ENCODE results near the gene BOK. TPM values are rescaled to one million over a fixed set of nuclear protein-coding genes. Genes with fewer than 3 reads are reported as not detected.

BOK gene
- polyA plus RNA-seq, 12 donors = 25.0 to 77.5 (median 49.0) TPM; not detected in 1

DNA sequence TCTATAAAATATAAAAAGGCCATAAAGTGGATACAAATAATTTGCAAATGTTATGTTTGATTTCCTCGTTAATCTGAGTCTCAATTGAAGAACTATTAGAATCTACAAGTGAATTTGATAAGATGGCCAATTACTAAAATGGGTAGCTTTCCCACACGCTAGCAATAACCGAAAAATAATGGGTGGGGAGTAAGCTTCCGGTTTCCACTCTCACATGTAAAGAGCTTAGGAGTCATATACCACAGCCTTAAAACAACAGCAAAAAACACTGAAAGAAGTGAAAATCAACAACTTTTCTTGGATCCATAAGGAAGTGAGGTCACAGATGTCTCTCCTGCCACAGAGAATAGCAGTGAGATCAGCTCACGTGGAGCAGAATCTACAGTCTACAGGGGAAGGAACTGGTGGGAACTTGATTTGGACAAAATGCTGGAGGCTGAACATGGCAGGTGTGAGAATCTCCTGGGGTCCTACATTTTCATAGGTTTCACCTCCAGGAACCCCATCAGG, 59.8 kb downstream of the BOK start:
- no peak for DNase-seq

DNA sequence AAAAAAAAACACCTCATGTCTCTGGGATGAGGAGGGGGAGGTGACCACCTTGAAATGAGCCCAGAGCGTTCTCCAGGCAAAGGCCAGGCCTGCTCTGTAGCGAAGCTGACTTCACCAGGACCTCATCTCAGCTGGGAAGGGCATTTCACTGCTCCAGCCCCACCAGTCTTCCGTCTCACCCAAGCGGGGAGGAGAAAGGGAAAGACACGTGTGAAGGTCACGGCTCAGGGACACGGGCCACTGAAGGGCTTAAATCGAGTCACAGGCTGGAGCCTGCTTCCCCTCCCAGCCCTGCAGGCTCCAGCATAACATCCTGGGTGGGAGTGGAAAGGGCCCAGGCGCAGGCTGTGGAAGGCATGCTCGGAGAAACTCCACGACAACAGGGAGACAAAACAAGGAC, 60.3 kb downstream of the BOK start:
- no peak for DNase-seq

DNA sequence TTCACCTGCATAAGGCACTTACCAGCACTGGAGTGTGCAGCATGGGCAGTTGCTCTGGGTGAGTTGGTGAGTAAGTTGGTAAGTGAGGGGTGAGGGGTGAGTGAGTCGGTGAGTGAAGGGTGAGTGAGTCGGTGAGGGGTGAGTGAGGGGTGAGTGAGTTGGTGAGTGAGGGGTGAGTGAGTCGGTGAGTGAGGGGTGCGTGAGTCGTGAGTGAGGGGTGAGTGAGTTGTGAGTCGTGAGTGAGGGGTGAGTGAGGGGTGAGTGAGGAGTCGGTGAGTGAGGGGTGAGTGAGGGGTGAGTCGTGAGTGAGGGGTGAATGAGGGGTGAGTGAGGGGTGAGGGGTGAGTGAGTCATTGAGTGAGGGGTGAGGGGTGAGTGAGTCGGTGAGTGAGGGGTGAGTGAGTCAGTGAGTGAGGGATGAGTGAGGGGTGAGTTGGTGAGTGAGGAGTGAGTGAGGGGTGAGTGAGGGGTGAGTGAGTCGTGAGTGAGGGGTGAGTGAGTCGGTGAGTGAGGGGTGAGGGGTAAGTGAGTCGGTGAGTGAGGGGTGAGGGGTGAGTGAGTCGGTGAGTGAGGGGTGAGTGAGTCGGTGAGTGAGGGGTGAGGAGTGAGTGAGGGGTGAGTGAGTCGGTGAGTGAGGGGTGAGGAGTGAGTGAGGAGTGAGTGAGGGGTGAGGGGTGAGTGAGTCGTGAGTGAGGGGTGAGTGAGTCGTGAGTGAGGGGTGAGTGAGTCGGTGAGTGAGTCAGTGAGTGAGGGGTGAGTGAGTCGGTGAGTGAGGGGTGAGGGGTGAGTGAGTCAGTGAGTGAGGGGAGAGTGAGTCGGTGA, 61.3 kb downstream of the BOK start:
- DNase-seq = no peak

DNA sequence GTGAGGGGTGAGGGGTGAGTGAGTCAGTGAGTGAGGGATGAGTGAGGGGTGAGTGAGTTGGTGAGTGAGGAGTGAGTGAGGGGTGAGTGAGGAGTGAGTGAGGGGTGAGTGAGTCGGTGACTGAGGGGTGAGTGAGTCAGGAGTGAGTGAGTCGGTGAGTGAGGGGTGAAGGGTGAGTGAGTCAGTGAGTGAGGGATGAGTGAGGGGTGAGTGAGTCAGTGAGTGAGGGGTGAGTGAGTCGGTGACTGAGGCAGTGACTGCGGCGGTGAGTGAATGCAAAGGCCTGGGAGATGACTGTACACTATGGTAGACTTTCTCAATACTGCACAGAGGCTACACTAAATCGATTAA, 61.8 kb downstream of the BOK start:
- no peak for DNase-seq

Other genes with a start within 250 kb of the BOK start
- 100 to 1,000 TPM; 322 to 777 (median 352) TPM for gene HDLBP, start 243.1 kb upstream of the BOK start, polyA plus RNA-seq (ENCODE audit: insufficient read length in 12 of 12)
- gene SEPTIN2, start 242.8 kb upstream of the BOK start, polyA plus RNA-seq (ENCODE audit: insufficient read length in 12 of 12) = 100 to 1,000 TPM in 11 of 12 donors, not detected in 1; 231 to 409 (median 348) TPM
- 100 to 1,000 TPM in 1 of 12 donors, 10 to 100 TPM in 11; 30.2 to 179 (median 38.6) TPM for gene FARP2, start 202.5 kb upstream of the BOK start, polyA plus RNA-seq (ENCODE audit: insufficient read length in 12 of 12)
- gene STK25, start 50.2 kb upstream of the BOK start, polyA plus RNA-seq (ENCODE audit: insufficient read length in 12 of 12) = 100 to 1,000 TPM in 11 of 12 donors, not detected in 1; 205 to 317 (median 276) TPM
- 10 to 100 TPM in 11 of 12 donors, not detected in 1; 31.7 to 51.7 (median 36.8) TPM for gene THAP4, start 78.4 kb downstream of the BOK start, polyA plus RNA-seq (ENCODE audit: insufficient read length in 12 of 12)
- gene ATG4B, start 78.9 kb downstream of the BOK start, polyA plus RNA-seq (ENCODE audit: insufficient read length in 12 of 12) = 10 to 100 TPM in 11 of 12 donors, not detected in 1; 37.2 to 66.5 (median 50.2) TPM
- 10 to 100 TPM in 11 of 12 donors, not detected in 1; 19.5 to 40.7 (median 24.9) TPM for gene DTYMK, start 128.1 kb downstream of the BOK start, polyA plus RNA-seq (ENCODE audit: insufficient read length in 12 of 12)
- 10 to 100 TPM in 11 of 12 donors, not detected in 1; 17.0 to 37.0 (median 23.5) TPM for gene ING5, start 143.3 kb downstream of the BOK start, polyA plus RNA-seq (ENCODE audit: insufficient read length in 12 of 12)
- gene D2HGDH, start 175.9 kb downstream of the BOK start, polyA plus RNA-seq (ENCODE audit: insufficient read length in 12 of 12) = 10 to 100 TPM in 11 of 12 donors, not detected in 1; 14.2 to 34.5 (median 19.8) TPM
- gene GAL3ST2, start 218.1 kb downstream of the BOK start, polyA plus RNA-seq (ENCODE audit: insufficient read length in 12 of 12) = under 1 TPM in 7 of 12 donors, not detected in 5; 0.09 to 0.48 (median 0.21) TPM